Activated naive CD8-positive, alpha-beta T cell treated with anti-CD3 and anti-CD28 coated beads, Interleukin-2, amount 50 U/mL, for 24 hours (primary cell): ENCODE results near the gene FTO.
"Not testable (repeated sequence)": the region's sequence is repeated elsewhere in the genome, so short reads cannot be mapped to it uniquely, and the experiment has no call there.

Experiments used
- ATAC-seq: fragments of 150-1000 bp; cut with Tn5 transposase; one replicate; pipeline ENCODE4 v1.10.0; 2021
- DNase-seq: peaks from one replicate; pipeline ENCODE4 v3.0.0; 2021
- H3K27ac Mint-ChIP-seq: one replicate; pipeline ENCODE4 v1.8.0; 2021; ENCODE audit warnings: mild to moderate bottlenecking, mixed read lengths
- H3K27me3 Mint-ChIP-seq: one replicate; pipeline ENCODE4 v1.8.0; 2021; ENCODE audit warnings: mixed read lengths
- H3K36me3 Mint-ChIP-seq: one replicate; pipeline ENCODE4 v1.8.0; 2021; ENCODE audit warnings: low read depth, mixed read lengths
- H3K4me1 Mint-ChIP-seq: one replicate; pipeline ENCODE4 v1.8.0; 2021; ENCODE audit warnings: mixed read lengths
- H3K4me3 Mint-ChIP-seq: one replicate; pipeline ENCODE4 v1.8.0; 2021; ENCODE audit warnings: mild to moderate bottlenecking, moderate library complexity, mixed read lengths
- H3K9me3 Mint-ChIP-seq: one replicate; pipeline ENCODE4 v1.8.0; 2021; ENCODE audit warnings: mixed read lengths

FTO gene

DNA sequence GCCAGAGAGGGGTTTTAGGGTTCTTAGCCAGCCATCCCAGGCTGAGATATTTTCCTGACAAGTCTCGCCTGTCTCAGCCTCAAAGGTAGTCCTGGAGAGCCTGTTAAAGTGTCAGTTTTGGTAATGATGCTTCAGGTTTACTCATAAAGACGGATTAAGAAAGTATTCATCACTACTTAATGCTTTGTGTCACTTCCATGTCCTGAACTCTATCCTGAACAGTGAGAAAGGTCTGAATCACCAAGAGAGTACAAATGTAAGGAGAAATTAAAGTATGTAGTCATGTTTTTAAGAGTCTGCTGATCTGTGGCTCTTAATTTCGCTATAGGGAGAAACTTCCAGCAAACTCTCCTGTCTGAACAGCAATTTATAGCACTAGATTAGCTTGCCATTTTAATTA lies 14.3 kb upstream of the FTO start:
- DNase-seq = no peak
- Mint-ChIP-seq H3K27me3 (no peaks in the 10 kb centered on the region), H3K9me3 (no peaks in the 10 kb centered on the region), H3K4me3 (no peak overlapping the region), H3K27ac (no peak overlapping the region), H3K4me1 (no peaks in the 10 kb centered on the region), H3K36me3 (peaks cover 17% of the 10 kb centered on the region)
- no peak for ATAC-seq

DNA sequence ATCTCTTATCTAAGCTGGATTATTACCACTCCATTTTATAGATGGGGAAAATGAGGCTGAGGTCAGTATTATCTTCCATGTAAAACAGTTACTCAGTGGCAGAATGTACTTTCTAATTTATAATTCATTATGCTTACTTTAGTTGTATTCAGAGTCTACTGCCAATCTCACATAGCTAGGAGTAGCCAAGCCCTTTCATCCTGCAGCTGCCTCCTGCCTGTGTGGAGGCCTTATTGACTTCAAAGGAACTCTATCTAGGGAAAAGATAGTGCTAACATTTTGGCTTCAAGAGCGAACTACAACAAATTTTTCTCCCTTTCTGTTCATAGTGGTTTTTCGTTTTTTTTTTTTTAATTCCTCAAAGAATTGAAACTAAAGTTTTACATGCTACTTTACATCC lies 13.2 kb upstream of the FTO start:
- Mint-ChIP-seq H3K36me3 (peaks cover 10% of the 10 kb centered on the region), H3K27me3 (no peaks in the 10 kb centered on the region), H3K27ac (no peak overlapping the region), H3K4me1 (no peaks in the 10 kb centered on the region), H3K4me3 (no peak overlapping the region), H3K9me3 (no peaks in the 10 kb centered on the region)
- DNase-seq (no peak), ATAC-seq (no peak)

DNA sequence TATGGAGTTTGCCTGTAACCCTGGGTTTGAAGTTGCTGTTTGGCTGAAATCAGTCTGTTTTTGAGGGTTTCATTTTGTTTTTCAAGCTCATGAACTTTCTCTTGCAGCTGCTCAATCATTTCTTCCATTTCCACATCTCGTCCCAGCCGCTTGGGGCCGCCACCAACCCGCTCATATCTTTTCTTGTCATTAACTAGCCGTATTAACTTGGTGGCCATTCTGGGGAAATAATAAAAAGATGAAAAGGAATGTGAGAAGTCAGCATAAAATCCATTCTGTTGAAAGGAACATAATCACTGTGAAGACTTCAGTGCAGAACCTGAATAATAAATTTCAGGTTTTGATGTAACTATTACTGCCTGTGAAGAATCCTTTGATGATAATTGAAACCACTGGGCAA lies 11.8 kb upstream of the FTO start:
- Mint-ChIP-seq H3K36me3 (peaks cover 7% of the 10 kb centered on the region), H3K27ac (no peak overlapping the region)
- ATAC-seq = no peak

DNA sequence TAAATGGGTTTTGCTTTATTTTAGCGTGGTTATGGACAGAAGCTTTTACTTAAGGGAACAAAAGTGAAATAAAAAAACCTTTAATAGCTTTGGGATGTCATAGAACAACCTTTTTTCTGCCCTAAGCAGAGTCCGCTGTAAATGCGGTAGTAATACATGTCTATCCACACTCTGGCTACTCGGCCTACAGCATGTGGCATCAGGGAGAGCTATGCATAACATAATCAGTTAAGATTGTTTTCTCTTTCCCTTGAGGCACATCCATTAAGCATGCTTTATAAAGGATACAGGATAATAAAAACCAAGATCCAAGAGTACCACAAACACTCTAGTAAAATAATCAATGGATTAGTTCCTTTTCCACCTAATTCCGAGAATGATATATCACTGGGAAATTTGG lies 10.6 kb upstream of the FTO start:
- H3K4me3 Mint-ChIP-seq = no peak overlapping the region
- no peaks in the 10 kb centered on the region for H3K4me1 Mint-ChIP-seq
- H3K36me3 Mint-ChIP-seq = peaks cover 9% of the 10 kb centered on the region
- no peaks in the 10 kb centered on the region for H3K27me3 Mint-ChIP-seq
- DNase-seq = no peak
- no peak overlapping the region for H3K27ac Mint-ChIP-seq
- H3K9me3 Mint-ChIP-seq = no peaks in the 10 kb centered on the region
- ATAC-seq = no peak

More for the DNA sequence above, 11.8 kb upstream of the FTO start:
- no peaks in the 10 kb centered on the region for H3K4me1 Mint-ChIP-seq
- H3K9me3 Mint-ChIP-seq = no peaks in the 10 kb centered on the region
- no peak for DNase-seq
- H3K4me3 Mint-ChIP-seq = no peak overlapping the region
- no peaks in the 10 kb centered on the region for H3K27me3 Mint-ChIP-seq

DNA sequence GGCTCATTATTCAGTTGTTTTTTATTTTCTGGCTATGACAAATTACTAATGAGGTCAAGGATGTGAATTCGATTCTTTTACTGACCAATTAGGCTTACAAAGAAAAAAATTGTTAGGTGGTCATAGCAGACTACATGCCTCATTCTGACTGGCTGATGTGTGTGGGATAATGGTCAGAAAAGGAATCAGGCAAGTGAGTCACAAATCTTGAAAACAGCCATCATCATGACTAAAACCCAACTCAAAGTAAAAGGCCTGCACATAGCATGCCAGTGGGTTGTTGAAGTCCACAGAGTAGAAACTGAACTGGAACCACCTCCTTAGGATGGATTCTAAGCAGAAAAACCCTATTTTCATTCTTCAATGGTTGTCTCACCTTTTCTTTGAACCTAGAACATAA lies 8.9 kb upstream of the FTO start:
- ATAC-seq (no peak), DNase-seq (no peak)
- H3K27ac Mint-ChIP-seq = no peak overlapping the region
- no peak overlapping the region for H3K4me3 Mint-ChIP-seq
- H3K4me1 Mint-ChIP-seq = no peaks in the 10 kb centered on the region
- no peaks in the 10 kb centered on the region for H3K9me3 Mint-ChIP-seq
- no peaks in the 10 kb centered on the region for H3K27me3 Mint-ChIP-seq
- peaks cover 11% of the 10 kb centered on the region for H3K36me3 Mint-ChIP-seq

DNA sequence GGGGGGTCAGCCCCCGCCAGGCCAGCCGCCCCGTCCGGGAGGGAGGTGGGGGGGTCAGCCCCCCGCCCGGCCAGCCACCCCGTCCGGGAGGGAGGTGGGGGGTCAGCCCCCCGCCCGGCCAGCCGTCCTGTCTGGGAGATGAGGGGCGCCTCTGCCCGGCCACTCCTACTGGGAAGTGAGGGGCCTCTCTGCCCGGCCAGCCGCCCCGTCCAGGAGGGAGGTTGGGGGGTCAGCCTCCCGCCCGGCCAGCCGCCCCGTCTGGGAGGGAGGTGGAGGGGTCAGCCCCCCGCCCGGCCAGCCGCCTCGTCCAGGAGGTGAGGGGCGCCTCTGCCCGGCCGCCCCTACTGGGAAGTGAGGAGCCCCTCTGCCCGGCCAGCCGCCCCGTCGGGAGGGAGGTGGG lies 5.7 kb upstream of the FTO start:
- H3K4me3 Mint-ChIP-seq, H3K36me3 Mint-ChIP-seq, H3K27ac Mint-ChIP-seq, ATAC-seq, H3K4me1 Mint-ChIP-seq, H3K9me3 Mint-ChIP-seq, H3K27me3 Mint-ChIP-seq, DNase-seq: not testable (repeated sequence)

DNA sequence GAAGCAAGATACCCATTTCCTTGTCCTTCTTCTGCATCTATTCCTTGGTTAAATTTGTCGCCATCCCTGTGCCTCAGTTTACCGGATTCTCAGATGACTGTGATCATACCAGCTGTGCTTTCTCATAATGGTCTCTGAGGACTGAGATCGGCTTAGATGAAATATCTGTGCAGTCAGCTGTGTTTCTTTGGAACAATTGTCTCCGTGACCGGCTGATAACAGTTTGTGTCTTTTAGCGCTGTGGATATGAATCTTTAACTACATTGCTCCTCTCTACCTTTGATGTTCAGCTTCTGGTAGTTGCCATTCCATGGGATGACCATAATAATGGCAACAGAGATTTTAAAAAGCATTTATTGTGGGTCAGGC lies 473 bp downstream of the FTO start:
- DNase-seq (no peak), ATAC-seq (no peak)
- peaks cover 11% of the 10 kb centered on the region for H3K36me3 Mint-ChIP-seq
- H3K9me3 Mint-ChIP-seq = no peaks in the 10 kb centered on the region
- H3K4me3 Mint-ChIP-seq = peak overlapping the region; percentile 99
- H3K4me1 Mint-ChIP-seq = peaks cover 38% of the 10 kb centered on the region
- H3K27ac Mint-ChIP-seq = peak overlapping the region; percentile 96
- no peaks in the 10 kb centered on the region for H3K27me3 Mint-ChIP-seq

DNA sequence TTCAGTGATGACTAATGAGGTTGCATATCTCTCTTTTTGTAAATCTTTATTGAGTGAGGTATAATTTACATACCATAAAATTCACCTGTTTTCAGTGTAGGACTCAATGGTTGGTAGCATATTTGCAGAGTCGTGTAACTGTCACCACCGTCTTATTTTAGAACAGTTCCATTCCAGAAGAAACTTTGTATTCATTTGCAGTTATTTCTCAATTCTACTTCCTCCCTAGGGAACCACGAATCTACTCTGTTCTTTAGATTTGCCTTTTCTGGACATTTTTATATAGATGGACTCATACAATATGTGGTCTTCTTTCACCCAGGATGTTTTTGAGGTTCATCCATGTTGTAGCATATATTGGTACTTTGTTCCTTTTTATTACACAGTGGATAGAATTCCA lies 3.7 kb downstream of the FTO start:
- Mint-ChIP-seq H3K27me3 (no peaks in the 10 kb centered on the region), H3K36me3 (peaks cover 19% of the 10 kb centered on the region), H3K27ac (no peak overlapping the region), H3K9me3 (no peaks in the 10 kb centered on the region), H3K4me1 (peaks cover 43% of the 10 kb centered on the region), H3K4me3 (no peak overlapping the region)
- DNase-seq = no peak
- no peak for ATAC-seq

DNA sequence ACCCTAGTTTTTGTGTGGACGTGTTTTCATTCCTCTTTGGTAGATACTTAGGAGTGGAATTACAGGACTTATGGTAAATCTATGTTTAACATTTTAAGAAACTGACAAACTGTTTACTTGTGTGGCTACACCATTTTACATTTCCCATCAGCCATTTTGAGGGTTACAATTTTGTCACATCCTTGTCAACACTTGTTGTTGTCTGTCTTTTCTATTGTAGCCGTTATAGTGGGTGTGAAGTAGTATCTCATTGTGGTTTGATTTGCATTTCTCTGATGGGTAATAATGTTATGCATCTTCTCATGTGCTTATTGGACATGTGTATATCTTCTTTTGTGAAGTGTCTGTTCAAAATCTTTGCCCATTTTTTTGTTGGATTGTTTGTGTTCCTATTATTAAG lies 4.5 kb downstream of the FTO start:
- H3K4me1 Mint-ChIP-seq = peaks cover 43% of the 10 kb centered on the region
- no peaks in the 10 kb centered on the region for H3K9me3 Mint-ChIP-seq
- H3K36me3 Mint-ChIP-seq = peaks cover 19% of the 10 kb centered on the region
- no peak overlapping the region for H3K27ac Mint-ChIP-seq
- ATAC-seq (no peak), DNase-seq (no peak)
- no peaks in the 10 kb centered on the region for H3K27me3 Mint-ChIP-seq
- no peak overlapping the region for H3K4me3 Mint-ChIP-seq

DNA sequence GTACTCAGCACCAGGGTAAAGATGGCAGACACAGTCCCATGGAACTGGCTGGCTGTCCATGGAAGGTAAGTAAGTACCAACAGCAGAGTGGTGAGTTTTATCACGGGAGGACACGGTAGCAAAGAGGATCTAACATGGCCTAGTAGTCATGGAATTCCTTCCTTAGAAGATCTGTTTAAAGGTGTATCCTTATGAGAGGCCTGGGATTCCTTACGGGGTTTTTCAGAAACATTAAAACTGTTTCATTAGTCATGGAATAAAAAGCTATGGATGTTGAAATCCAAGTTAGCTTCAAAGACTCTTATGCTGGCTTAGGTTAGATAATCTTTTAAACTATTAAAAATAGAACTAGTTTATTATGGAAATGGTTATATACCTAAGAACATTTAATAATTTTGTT lies 7.4 kb downstream of the FTO start:
- H3K36me3 Mint-ChIP-seq = peaks cover 17% of the 10 kb centered on the region
- no peaks in the 10 kb centered on the region for H3K9me3 Mint-ChIP-seq
- H3K27ac Mint-ChIP-seq = no peak overlapping the region
- DNase-seq (no peak), ATAC-seq (no peak)
- H3K4me1 Mint-ChIP-seq = peaks cover 29% of the 10 kb centered on the region
- no peak overlapping the region for H3K4me3 Mint-ChIP-seq
- no peaks in the 10 kb centered on the region for H3K27me3 Mint-ChIP-seq

DNA sequence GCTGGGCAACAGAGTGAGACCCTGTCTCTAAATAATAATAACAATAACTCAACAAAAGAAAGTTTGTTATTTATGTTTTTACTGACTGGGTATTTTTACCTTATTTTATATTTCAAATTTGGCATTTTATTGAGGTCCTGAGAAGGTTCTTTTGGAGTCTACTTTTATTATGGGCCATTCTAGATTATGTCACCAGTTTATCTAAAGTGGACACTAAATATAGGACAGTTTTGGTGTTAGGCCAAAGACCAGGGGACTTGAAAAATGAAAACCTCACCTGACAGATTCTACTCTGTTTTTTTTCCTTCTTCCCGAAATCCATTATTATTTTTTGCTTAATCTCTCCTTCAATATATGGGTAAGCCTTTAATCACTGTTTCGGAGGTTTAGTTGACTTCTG lies 8.1 kb downstream of the FTO start:
- H3K36me3 Mint-ChIP-seq = peaks cover 17% of the 10 kb centered on the region
- no peak overlapping the region for H3K4me3 Mint-ChIP-seq
- H3K4me1 Mint-ChIP-seq = peaks cover 24% of the 10 kb centered on the region
- ATAC-seq = no peak
- no peak for DNase-seq
- no peaks in the 10 kb centered on the region for H3K9me3 Mint-ChIP-seq
- no peaks in the 10 kb centered on the region for H3K27me3 Mint-ChIP-seq
- H3K27ac Mint-ChIP-seq = no peak overlapping the region

DNA sequence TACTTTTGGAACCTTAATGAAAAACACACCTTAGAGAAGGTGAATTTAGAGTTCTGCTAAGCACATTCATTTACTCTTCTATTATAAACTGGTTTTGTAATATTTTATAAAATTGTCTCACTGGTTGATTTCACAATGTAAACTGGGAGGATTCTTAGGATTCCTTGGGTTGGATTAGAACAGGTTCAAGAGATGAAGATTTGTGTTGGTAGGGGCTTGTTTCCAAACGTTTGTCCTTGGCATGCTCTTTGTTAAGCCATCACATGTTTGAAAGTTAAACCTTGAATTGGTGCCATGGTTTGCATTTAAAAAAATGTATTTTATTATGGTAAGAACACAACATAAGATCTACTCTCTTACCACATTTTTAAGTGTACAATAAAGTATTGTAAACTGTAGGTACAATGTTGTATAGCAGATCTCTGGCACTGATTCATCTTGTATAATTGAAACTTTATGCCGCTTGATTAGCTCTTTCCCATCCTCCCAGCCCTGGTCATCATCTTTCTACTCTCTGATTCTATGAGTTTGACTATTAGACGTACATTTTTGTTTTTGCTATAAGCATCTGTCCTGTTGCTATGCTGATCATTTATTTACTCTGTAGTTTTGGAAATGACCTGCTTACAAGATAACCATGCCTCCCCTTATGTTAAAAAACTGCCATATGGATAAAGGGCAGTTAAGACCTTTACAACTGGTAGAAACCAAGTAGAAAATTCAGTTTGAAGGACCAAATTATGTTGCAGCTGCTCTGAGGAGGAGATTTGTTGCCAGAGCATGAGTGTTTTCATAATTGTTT lies 9.6 kb downstream of the FTO start:
- Mint-ChIP-seq H3K27ac (no peak overlapping the region), H3K9me3 (no peaks in the 10 kb centered on the region), H3K27me3 (no peaks in the 10 kb centered on the region), H3K4me1 (peaks cover 15% of the 10 kb centered on the region), H3K4me3 (no peak overlapping the region), H3K36me3 (peaks cover 10% of the 10 kb centered on the region)
- no peak for ATAC-seq
- no peak for DNase-seq

DNA sequence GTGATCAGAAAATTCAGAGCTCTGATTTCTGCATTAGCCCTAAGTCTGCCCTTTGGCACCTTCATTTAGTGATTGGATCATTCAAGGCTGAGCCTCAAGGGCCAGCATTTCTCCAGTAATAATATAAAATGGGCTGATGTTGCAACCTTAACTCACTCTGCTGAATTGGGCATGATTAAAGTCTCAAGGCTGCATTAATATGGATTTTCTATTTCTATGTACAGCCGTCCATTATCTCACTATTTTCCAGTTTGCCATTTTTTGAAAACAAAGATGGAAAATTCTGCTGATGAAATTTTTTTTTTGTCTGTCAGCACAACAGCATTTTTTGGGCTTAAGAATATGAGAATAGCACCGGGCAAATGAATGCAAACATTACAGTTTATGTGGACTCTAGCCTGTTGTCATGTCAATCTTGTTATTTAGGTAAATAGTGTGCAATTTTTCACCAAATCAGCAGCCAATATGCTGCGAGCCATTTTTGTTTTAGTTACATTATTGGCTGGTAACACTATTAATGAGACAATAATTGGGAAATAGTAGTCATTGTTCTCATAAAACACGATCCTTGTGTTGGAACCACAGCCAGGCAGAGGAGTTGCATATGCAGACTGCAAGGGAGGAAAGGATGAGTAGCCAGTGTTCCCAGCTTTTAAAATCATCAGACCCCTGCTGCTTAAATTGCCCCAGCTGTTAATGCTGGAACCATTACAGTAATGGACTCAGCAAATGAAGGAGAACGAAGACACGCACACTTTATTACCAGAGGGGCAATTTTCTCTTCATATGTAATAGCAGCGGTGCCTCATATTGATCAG lies 10.5 kb downstream of the FTO start:
- H3K4me1 Mint-ChIP-seq = peaks cover 15% of the 10 kb centered on the region
- peaks cover 10% of the 10 kb centered on the region for H3K36me3 Mint-ChIP-seq
- no peak overlapping the region for H3K27ac Mint-ChIP-seq
- no peaks in the 10 kb centered on the region for H3K27me3 Mint-ChIP-seq
- no peaks in the 10 kb centered on the region for H3K9me3 Mint-ChIP-seq
- DNase-seq (no peak), ATAC-seq (no peak)
- no peak overlapping the region for H3K4me3 Mint-ChIP-seq

DNA sequence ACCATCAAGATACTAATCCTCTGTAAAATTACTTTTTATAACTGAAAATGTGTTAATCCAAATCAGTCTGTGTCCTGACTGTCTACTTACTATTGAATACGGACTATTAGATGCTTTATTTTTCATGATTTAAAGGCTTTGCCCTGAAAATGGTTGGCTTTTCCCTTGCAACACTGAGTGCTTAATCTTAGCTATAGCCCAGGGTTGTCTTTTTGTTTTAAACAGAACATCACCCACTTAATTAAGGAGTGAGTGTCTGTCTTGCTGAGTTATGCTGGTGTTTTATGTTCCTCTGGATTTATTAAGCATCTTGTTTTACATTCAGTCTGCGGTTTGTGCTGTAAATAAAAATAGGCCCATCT lies 11.0 kb downstream of the FTO start:
- Mint-ChIP-seq H3K9me3 (no peaks in the 10 kb centered on the region), H3K4me3 (no peak overlapping the region), H3K4me1 (peaks cover 13% of the 10 kb centered on the region), H3K36me3 (peaks cover 10% of the 10 kb centered on the region), H3K27me3 (no peaks in the 10 kb centered on the region), H3K27ac (no peak overlapping the region)
- ATAC-seq (no peak), DNase-seq (no peak)

DNA sequence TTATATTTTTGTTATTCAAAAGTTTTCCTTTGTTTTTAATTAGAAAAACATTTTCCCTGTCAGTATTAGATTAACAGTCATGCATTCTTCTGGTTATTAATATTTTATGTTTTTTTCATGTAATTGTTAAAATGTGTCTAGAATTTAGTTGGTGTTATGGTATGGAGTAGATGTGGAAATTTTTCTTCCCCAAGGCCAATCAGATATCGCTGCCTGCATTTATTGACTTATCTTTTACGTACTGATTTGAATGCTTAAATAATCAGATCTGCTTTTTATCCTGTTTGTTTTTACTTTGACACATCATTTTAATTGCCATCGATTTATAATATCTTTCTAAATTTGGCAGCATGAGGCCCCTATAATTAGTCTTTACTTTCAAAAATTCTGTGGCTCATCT lies 13.6 kb downstream of the FTO start:
- Mint-ChIP-seq H3K9me3 (no peaks in the 10 kb centered on the region), H3K36me3 (peaks cover 5% of the 10 kb centered on the region), H3K27me3 (no peaks in the 10 kb centered on the region), H3K4me3 (no peak overlapping the region), H3K4me1 (peaks cover 17% of the 10 kb centered on the region), H3K27ac (no peak overlapping the region)
- DNase-seq (no peak), ATAC-seq (no peak)
